Stimulated activated CD8-positive, alpha-beta memory T cell treated with anti-CD3 and anti-CD28 coated beads, Interleukin-2, amount 100 ng/mL, for 1 hour (primary cell): ENCODE measurements around the gene DNAJC1.
"Not testable (repeated sequence)": the region's sequence is repeated elsewhere in the genome, so short reads cannot be mapped to it uniquely, and the experiment has no call there.

Experiments used
- DNase-seq, 2 donors: peaks; one replicate each; pipeline ENCODE4 v3.0.0-alpha.2; 2020; ENCODE audit warnings: low read depth in 2 of 2

Gene DNAJC1

GRCh38 chr10:21830037-21830436 is 173.5 kb downstream of the DNAJC1 start:
- no peak for DNase-seq

- DNase-seq: no peak
Observed at GRCh38 chr10:21827308-21827707, 176.2 kb downstream of the DNAJC1 start.

- no peak for DNase-seq
Observed at GRCh38 chr10:21826725-21827124, 176.8 kb downstream of the DNAJC1 start.

- DNase-seq: no peak
Observed at GRCh38 chr10:21825345-21825744, 178.2 kb downstream of the DNAJC1 start.

- DNase-seq: no peak
Observed at GRCh38 chr10:21824409-21824808, 179.1 kb downstream of the DNAJC1 start.

GRCh38 chr10:21823617-21824016 is 179.9 kb downstream of the DNAJC1 start:
- DNase-seq: no peak

- DNase-seq: not testable (repeated sequence)
Observed at GRCh38 chr10:21822273-21822672, 181.3 kb downstream of the DNAJC1 start.

GRCh38 chr10:21820952-21821351 is 182.6 kb downstream of the DNAJC1 start:
- DNase-seq: no peak

- DNase-seq: not testable (repeated sequence)
Observed at GRCh38 chr10:21818416-21818815, 185.1 kb downstream of the DNAJC1 start.

GRCh38 chr10:21814866-21815265 is 188.7 kb downstream of the DNAJC1 start:
- DNase-seq: no peak

- no peak for DNase-seq
Observed at GRCh38 chr10:21813946-21814345, 189.6 kb downstream of the DNAJC1 start.

GRCh38 chr10:21811245-21811585 is 192.3 kb downstream of the DNAJC1 start:
- no peak for DNase-seq

- DNase-seq: no peak
Observed at GRCh38 chr10:21810582-21811244, 192.8 kb downstream of the DNAJC1 start.

GRCh38 chr10:21808550-21808949 is 195.0 kb downstream of the DNAJC1 start:
- no peak for DNase-seq

GRCh38 chr10:21807180-21807579 is 196.3 kb downstream of the DNAJC1 start:
- DNase-seq: no peak

- DNase-seq: no peak
Observed at GRCh38 chr10:21803374-21803773, 200.2 kb downstream of the DNAJC1 start.

GRCh38 chr10:21801609-21802008 is 201.9 kb downstream of the DNAJC1 start:
- no peak for DNase-seq

- no peak for DNase-seq
Observed at GRCh38 chr10:21797984-21798765, 205.4 kb downstream of the DNAJC1 start.

- no peak for DNase-seq
Observed at GRCh38 chr10:21797533-21797932, 206.0 kb downstream of the DNAJC1 start.

GRCh38 chr10:21791276-21791675 is 212.3 kb downstream of the DNAJC1 start:
- no peak for DNase-seq

GRCh38 chr10:21776883-21777282 is 226.6 kb downstream of the DNAJC1 start:
- no peak for DNase-seq

GRCh38 chr10:21771219-21771618 is 232.3 kb downstream of the DNAJC1 start:
- DNase-seq: no peak

GRCh38 chr10:21769041-21769440 is 234.5 kb downstream of the DNAJC1 start:
- DNase-seq: no peak
